SIG-M5 treated with dmso at 0.1 percent for 504 hours (cell line): Measurements from ENCODE around the gene LYVE1.
A peak's percentile ranks its signal among the peaks of the same experiment; 100 is the strongest.

Experiments
- DNase-seq: peaks from one replicate; lab custom pipeline; 2025; ENCODE audit not compliant: unreplicated experiment; lab: John Stamatoyannopoulos, UW

LYVE1 gene

DNA sequence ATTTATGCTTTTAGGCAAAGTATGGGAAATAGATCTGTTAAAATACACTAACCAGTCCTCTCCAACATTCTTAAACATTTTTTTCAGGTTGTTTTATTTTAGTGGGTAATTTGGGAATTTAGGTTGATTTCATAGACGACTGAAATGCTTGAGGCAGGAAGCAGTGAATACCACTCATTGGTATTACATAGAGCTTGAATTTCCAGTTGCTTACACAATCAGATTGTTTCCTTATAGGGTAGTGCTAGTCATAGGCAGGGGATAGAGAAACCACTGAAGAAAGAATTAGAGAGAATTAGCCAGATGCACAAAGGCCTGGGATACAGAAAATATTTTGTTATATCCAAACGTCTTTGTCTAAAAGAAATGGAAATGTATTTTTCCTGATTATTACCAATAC is 23.9 kb upstream of the LYVE1 start:
- peak; percentile 75 for DNase-seq

GRCh38 chr11:10591741-10592140 is 23.3 kb upstream of the LYVE1 start:
- DNase-seq, result no peak

DNA sequence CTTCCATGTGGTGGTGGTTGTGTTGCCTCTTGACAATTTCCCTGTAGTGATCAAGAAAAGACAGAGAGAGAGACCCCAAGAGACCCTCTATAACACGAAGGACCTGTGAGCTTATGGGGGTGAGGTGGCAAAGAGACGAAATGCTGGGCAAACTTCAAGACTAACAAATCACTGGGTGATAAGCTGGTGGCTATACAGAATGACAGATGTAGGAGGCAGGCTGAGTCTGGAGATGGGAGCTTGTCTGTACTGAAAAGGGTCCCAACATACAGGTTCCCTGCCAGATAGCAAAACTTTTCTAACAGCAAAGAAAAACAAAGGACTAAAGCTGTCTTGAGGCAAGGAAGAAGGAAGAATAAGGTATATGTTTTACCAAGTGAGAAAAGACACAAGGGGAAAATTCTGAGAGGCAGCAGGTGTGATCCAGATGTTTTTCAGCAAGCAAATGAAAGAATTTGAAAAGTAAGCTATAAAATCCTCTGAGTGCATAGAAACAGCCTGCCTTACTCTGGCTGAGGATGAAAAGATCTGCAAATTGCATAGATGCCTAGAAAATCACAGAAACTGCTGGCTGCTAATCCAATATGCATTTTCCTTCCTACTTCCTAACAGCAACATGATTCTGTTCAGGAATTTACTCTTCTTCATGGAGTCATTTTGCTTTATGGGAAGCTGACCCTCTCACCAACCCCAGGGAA is 21.9 kb upstream of the LYVE1 start:
- no peak for DNase-seq

DNA sequence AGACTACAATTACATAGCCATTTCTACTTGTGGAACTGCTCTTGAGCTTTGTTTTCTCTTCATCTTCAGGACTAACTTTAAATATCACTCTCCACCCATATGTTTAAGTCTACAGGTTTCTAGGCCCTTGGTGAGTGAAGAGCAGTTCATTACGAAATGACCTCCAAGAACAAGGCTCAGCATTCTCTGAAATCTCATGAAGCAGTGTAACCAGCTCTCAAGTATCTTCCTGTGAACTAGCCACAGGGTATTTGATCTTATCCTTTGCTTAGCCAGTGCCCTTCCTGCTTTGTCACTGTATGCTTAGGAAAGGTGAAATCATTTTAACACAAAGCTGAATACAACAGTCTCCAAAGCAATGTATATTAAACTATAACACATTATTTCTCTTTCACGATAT is 20.4 kb upstream of the LYVE1 start:
- peak; percentile 19 for DNase-seq

DNA sequence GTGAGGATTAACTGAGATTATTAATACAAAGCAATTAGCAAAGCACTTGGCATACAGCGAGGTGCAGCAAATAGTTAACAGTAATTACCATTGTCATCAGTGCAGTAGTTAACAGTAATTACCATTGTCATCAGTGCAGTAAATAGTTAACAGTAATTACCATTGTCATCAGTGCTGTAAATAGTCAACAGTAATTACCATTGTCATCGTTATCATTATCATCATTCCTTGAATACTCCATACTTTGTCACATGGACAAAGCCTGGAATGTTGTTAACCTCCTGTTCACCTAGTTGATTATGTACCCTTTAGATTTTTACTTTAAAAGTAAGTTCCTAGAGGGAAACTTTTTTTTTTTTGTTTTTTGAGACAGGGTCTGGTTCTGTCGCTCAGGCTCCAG is 19.5 kb upstream of the LYVE1 start:
- no peak for DNase-seq

DNA sequence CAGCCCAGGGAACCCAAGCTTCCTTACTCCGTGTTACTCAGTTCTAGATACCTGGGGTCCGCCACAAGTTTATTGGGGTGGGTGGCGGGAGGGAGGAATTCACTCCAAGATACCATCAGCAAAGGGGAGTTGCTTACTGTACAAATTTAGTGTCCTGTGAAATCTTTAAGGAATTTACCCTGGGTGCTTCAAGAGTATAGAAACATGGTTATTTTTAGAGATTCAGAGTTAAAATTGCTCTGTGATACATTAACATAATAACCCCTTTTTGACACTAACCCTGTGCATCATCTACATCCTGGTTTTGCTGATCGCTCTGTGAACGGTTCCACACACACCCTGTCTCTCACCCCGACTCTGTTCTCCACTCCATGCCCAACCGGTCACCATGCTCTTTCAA is 18.9 kb upstream of the LYVE1 start:
- no peak for DNase-seq

GRCh38 chr11:10584071-10584501 is 15.6 kb upstream of the LYVE1 start:
- DNase-seq, result no peak

GRCh38 chr11:10581481-10582019 is 13.1 kb upstream of the LYVE1 start:
- peak; percentile 75 for DNase-seq

- DNase-seq, result no peak
Observed at GRCh38 chr11:10580623-10581022, 12.2 kb upstream of the LYVE1 start.

GRCh38 chr11:10579700-10580099 is 11.2 kb upstream of the LYVE1 start:
- no peak for DNase-seq

- DNase-seq, result no peak
Observed at GRCh38 chr11:10576035-10576398, 7.6 kb upstream of the LYVE1 start.

DNA sequence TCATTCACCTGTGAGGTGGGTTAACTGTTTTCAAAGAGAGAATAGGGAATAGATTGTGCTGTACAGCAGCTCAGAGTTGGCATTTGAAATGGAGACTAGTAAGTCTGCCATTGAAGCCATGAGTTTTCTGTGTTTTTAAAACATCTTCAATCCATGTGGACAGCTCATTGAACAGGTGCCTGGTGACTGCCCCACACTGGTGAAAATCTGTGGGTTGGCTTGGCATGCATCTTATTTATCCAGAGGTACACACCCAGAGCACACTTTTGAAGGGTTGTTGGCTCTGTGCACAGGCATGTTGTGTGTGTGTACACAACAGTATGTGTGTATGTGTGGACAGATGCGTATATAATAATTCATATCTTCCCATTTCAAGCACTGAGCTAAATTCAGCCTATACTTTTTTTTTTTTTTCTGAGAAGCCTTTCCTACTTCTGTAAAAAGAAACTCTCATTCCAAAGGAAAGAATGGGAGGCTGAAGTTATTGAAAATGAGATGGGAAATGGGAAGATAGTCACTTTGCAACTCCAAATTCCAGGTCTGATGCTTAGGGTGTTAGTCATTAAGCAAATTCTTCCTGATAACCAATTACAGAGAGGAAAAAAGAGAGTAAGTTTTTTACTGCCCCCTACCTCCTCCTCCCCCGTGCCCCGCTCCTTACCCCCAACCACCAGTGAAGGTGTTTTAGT is 7.0 kb upstream of the LYVE1 start:
- no peak for DNase-seq

- no peak for DNase-seq
Observed at GRCh38 chr11:10573556-10573955, 5.1 kb upstream of the LYVE1 start.

GRCh38 chr11:10573028-10573427 is 4.6 kb upstream of the LYVE1 start:
- DNase-seq, result no peak

- DNase-seq, result no peak
Observed at GRCh38 chr11:10572533-10572932, 4.1 kb upstream of the LYVE1 start.

DNA sequence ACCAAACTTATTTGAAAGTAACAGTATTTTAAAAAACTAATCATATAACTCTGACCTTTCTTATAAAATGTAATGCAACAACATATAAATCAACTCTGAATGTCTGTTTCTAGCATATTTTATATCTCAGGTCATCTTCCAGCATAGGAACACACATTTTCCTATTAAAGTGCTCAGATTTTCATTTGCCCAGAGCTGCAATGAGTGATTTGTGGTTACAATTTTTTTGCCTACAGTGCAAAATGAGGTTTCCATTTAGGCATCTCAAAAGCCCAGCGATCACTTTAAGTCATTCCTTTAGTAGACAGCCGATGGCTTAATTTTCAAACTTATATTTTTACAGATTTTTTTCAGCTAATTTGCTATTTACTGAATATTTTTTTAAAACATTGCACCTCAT is 1.0 kb downstream of the LYVE1 start:
- no peak for DNase-seq

GRCh38 chr11:10566257-10566957 is 2.1 kb downstream of the LYVE1 start:
- DNase-seq, result no peak

DNA sequence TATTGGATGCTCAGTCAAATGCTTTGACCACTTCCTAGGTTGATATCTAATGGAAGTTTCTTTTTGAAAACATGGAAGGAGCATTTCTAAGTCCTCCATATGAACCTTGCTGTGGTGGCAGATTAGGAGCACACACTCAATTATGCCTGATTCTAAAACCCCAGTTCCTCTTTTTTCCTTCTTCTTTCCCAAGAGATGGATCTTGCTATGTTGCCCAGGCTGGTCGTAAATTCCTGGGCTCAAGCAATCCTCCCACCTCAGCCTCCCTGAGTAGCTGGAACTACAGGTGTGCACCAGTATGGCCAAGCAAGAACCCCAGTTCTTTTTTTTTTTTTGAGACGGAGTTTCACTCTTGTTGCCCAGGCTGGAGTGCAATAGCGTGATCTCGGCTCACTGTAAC is 3.0 kb downstream of the LYVE1 start:
- DNase-seq, result no peak

- no peak for DNase-seq
Observed at GRCh38 chr11:10564696-10565318, 3.7 kb downstream of the LYVE1 start.

DNA sequence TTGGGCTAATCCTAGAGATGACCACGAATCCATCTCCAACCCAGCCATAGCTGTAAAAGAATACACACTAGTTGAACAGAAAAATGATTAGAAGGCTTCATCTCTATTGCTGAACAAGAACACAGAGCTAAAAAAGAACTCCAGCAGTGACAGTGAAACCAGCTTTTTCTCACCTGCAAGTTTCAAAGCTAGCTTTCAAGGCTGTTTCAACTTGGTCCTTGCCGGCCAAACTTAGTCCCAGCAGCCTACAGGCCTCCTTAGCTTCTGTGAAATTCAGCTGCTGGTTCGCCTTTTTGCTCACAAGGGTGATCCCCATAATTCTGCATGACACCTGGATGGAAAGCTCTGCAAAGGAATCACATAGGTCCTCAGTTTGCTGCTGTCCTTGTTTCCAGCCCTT is 4.4 kb downstream of the LYVE1 start:
- DNase-seq, result no peak

DNA sequence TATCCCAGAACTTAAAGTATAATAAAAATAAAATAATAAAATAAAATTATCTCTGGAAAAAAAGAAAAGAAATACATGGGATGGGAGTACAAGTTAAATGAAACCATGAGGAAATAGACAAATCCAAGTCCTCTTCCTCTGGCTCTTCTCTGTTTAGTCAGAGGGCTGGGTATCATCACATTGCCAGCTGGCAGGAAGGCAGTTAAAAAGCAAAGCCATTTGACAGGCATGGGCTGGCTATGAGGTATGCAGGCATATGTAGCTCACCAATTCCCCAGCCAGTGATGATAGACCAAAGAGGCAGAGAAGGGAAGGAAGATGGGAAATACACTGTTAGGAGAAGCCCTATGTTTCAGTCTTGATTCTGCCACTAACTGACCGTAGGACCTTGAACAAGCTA is 6.5 kb downstream of the LYVE1 start:
- DNase-seq, result no peak
